Measurements from ENCODE around the gene ECSCR.

Gene ECSCR

DNA sequence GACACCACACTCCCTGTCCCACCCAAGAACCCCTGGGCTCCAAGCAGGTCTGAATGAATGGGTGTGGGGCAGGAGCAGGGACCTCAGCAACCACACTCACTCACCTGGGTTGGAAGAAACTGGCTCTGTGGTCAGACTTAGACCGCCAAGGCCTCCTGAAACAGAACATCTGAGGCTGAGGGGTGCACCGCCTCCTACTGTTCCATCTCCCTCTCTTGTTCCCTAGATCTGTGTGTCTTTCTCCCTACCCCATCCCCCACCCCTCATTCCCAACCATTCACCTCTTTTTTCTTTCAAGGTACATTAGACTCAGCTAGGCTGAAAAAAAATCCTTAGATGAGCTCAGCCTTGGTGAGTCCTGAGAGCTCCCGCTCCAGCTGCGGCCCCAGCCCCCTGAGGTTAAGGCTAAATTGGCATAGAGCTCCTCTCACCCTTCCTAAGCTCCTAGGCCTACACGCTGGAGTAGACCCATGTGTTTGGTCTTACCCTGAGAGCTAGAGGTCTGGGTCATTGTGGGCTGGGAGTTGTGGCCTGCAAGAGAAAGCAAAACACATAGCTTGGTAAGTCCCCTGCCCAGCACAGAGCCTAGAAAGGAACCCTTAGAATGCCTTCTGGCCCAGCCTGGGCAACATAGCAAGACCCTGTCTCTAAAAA, 4.8 kb downstream of the ECSCR start:
- DNase-seq (ENCODE audit: low spot score): no peak

DNA sequence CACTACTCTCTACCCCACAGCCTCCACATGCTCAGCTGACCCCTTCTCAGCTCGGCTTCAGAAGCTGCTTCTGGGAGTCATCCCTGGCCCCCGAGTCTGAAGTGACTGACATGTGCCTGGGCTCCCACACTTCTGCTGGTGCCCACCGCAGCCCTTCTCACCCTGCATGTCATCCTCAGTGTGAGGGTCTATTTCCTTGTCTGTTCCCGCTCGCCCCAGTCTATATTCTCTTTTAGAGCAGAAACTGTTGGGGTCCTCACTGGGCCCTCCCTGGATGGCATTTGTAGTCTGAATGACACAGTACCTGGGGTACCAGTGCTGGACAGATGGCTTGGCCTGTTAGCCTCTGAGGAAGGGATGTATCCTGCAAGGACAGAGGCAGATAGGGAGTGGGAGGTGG, 5.3 kb downstream of the ECSCR start:
- TF ChIP-seq, protein P1, sequence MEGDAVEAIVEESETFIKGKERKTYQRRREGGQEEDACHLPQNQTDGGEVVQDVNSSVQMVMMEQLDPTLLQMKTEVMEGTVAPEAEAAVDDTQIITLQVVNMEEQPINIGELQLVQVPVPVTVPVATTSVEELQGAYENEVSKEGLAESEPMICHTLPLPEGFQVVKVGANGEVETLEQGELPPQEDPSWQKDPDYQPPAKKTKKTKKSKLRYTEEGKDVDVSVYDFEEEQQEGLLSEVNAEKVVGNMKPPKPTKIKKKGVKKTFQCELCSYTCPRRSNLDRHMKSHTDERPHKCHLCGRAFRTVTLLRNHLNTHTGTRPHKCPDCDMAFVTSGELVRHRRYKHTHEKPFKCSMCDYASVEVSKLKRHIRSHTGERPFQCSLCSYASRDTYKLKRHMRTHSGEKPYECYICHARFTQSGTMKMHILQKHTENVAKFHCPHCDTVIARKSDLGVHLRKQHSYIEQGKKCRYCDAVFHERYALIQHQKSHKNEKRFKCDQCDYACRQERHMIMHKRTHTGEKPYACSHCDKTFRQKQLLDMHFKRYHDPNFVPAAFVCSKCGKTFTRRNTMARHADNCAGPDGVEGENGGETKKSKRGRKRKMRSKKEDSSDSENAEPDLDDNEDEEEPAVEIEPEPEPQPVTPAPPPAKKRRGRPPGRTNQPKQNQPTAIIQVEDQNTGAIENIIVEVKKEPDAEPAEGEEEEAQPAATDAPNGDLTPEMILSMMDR (IDR thresholded peaks at IDR 0.05): no peak
- no peak overlapping the region for H3K4me3 ChIP-seq
- no peak overlapping the region for H3K27ac ChIP-seq
- DNase-seq (ENCODE audit: low spot score): no peak

More for the DNA sequence above, 4.8 kb downstream of the ECSCR start:
- TF ChIP-seq, protein P1 (IDR thresholded peaks at IDR 0.05): no peak
- no peak overlapping the region for H3K4me3 ChIP-seq
- H3K27ac ChIP-seq: no peak overlapping the region

DNA sequence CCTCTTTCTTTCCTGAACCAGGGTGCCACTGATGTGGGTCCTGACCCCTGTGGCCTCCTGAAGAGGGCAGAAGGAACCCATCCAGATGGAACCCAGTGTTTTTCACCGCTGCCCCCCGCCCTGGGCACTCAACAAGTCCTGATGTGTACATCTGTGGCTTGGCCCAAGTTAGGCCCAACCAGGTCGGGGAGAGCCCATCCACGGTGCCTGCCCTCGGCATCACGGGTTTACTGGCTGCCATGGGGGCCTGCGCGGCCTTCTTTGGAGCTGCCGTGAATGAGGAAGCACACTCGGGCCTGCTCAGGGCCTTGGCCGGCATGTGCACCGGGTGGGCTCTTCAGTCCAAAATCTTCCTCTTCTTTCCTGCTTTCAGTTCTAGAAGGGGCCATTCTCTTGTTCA, 5.8 kb downstream of the ECSCR start:
- no peak overlapping the region for H3K27ac ChIP-seq
- no peak overlapping the region for H3K4me3 ChIP-seq
- no peak for DNase-seq (ENCODE audit: low spot score)
- TF ChIP-seq, protein P1 (IDR thresholded peaks at IDR 0.05): no peak

DNA sequence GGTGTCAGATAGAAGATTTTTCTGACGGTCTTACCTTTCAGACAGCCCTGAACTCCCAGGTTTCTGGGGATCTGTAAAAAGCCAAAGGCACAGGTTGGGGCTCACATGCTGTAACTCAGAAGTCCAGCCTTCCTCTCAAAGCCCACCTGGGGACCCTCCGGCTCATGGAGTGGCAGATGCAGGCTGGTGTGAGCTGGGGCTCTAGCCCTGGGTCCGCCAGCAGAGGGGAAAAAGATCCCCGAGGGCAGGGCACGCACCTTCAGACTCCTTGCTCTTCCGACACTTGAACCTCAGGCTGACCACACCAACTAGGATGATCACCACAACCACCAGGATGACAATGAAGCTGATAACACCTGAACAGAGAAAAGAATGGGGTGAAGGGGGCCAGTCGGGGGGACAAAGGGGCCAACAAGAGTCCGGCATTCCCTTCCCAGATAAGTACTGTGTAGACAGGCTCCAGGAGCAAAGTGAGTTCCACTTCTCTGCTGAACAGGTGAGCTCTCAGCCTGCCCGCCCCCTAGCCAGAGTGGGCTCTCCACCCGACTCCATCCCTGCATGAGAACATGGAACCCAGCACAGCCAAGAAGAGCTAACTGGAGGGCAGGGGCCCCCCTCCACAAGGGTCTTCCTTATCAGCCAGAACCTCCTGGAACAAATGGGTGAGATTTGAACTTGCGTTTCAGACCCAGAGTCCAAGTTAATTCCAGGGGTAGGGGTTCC, 7.8 kb downstream of the ECSCR start:
- no peak overlapping the region for H3K4me3 ChIP-seq
- TF ChIP-seq, protein P1 (IDR thresholded peaks at IDR 0.05): no peak
- DNase-seq (ENCODE audit: low spot score): no peak
- H3K27ac ChIP-seq: no peak overlapping the region

DNA sequence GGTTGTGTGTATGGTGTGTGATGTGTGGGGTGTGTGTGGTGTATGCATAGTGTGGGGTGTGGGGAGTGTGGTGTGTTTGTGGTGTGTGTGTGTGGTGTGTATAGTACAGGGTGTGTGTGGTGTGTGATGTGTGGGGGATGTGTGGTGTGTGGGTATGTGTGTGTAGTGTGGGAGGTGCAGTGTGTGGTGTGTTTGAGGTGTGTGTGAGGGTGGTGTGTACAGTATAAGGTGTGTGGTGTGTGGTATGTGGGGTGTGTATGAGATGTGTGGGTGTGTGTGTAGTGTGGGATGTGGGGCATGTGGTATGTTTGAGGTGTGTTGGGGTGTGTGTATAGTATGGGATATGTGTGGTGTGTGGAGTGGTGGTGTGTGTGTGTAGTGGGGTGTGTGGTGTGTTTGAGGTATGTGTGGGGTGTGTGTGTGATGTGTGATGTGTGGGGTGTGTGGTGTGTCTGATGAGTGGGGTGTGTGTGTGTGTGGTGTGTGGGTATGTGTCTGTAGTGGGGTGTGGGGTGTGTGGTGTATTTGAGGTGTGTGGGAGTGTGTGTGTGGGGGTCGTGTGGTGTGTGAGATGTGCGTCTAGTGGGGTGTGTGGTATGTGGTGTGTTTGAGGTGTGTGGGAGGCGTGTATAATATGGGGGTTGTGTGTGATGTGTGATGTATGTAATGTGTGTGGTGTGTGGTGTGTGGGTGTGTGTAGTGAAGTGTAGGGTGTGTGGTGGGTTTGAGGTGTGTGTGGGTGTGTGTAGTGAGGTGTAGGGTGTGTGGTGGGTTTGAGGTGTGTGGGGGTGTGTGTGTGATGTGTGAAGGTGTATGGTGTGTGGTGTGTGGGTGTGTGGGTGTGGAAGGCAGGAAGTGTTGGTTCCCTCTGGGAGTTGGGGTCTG, 8.6 kb downstream of the ECSCR start:
- Histone ChIP-seq H3K4me3 (no peak overlapping the region), H3K27ac (no peak overlapping the region)
- TF ChIP-seq, protein P1 (IDR thresholded peaks at IDR 0.05): no peak
- no peak for DNase-seq (ENCODE audit: low spot score)

DNA sequence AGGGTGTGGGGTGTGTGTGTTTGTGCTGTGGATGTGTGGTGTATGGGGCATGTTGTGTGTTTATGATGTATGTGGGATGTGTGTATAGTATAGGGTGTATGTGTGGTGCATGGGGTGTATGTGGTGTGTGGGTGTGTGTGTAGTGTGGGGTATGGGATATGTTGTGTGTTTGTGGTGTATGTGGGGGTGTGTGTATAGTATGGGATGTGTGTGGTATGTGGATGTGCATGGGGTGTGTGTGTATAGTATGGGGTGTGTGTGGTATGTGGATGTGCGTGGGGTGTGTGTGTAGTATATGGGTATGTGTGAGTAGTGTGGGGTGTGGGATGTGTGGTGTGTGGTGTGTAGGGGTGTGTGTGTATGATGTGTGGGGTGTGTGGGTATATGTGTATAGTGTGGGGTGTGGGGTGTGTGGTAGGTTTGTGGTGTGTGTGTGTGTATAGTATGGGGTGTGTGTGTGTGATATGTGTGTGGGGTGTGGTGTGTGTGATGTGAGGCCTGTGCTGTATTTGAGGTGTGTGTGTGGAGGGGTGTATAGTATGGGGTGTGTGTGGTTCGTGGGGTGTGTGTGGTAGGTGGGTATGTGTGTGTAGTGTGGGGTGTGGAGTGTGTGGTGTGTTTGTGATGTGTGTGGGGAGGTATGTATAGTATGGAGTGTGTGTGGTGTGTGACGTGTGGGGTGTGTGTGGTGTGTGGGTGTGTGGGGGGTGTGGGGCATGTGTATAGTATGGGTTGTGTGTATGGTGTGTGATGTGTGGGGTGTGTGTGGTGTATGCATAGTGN, 10.5 kb downstream of the ECSCR start:
- no peak overlapping the region for H3K4me3 ChIP-seq
- TF ChIP-seq, protein P1 (IDR thresholded peaks at IDR 0.05): no peak
- DNase-seq (ENCODE audit: low spot score): peak; percentile 12
- no peak overlapping the region for H3K27ac ChIP-seq

Data from coronary artery (tissue), 2 donors.